H9 (cell line): ENCODE data around the gene CETN3. TPM values are rescaled to one million over a fixed set of nuclear protein-coding genes. Genes with fewer than 3 reads are reported as not detected.

ENCODE experiments used
- DNase-seq: peaks from one replicate; pipeline ENCODE4 v3.0.0-alpha.2; 2017
- H2AFZ ChIP-seq: one replicate; pipeline ENCODE4 v1.6.1; 2013; ENCODE audit warnings: mild to moderate bottlenecking, low read length, control low read depth, moderate library complexity
- H2AK5ac ChIP-seq: 2 replicates; pipeline ENCODE4 v1.6.1; 2013; ENCODE audit warnings: low read length, control low read depth, mixed read lengths; ENCODE audit not compliant: insufficient read length
- H2BK120ac ChIP-seq: one replicate; pipeline ENCODE4 v1.6.1; 2013; ENCODE audit warnings: low read depth, mild to moderate bottlenecking, low read length, control low read depth, inconsistent platforms; ENCODE audit not compliant: poor library complexity, severe bottlenecking
- H2BK12ac ChIP-seq: 2 replicates; pipeline ENCODE4 v1.6.1; 2013; ENCODE audit warnings: low read length, control low read depth, mixed read lengths, low read depth; ENCODE audit not compliant: insufficient read length
- H2BK15ac ChIP-seq: 2 replicates; pipeline ENCODE4 v1.6.1; 2013; ENCODE audit warnings: low read depth, low read length, control low read depth
- H2BK20ac ChIP-seq: one replicate; pipeline ENCODE4 v1.6.1; 2013; ENCODE audit warnings: low read depth, mild to moderate bottlenecking, low read length, control low read depth, inconsistent platforms; ENCODE audit not compliant: poor library complexity, severe bottlenecking
- H2BK5ac ChIP-seq: 2 replicates; pipeline ENCODE4 v1.6.1; 2013; ENCODE audit warnings: low read length, control low read depth, mixed read lengths; ENCODE audit not compliant: insufficient read length
- H3K14ac ChIP-seq: 2 replicates; pipeline ENCODE4 v1.6.1; 2013; ENCODE audit warnings: low read length, control low read depth; ENCODE audit not compliant: insufficient read depth
- H3K18ac ChIP-seq: 2 replicates; pipeline ENCODE4 v1.6.1; 2013; ENCODE audit warnings: low read depth, mild to moderate bottlenecking, mixed read lengths, low read length, control low read depth; ENCODE audit not compliant: insufficient read length
- H3K23ac ChIP-seq: 2 replicates; pipeline ENCODE4 v1.6.1; 2013; ENCODE audit warnings: low read length, control low read depth, mixed read lengths, low read depth; ENCODE audit not compliant: insufficient read length
- H3K23me2 ChIP-seq: 2 replicates; pipeline ENCODE4 v1.6.1; 2013; ENCODE audit warnings: low read depth, mild to moderate bottlenecking, mixed read lengths, low read length, control low read depth; ENCODE audit not compliant: insufficient read length, poor library complexity, severe bottlenecking
- H3K27ac ChIP-seq: 2 replicates; pipeline ENCODE4 v1.5.1; 2013; ENCODE audit warnings: low read length, control low read depth, mixed read lengths, low read depth; ENCODE audit not compliant: insufficient read length
- H3K27me3 ChIP-seq: 2 replicates; pipeline ENCODE4 v1.6.1; 2013; ENCODE audit warnings: low read length, control low read depth, inconsistent platforms; ENCODE audit not compliant: insufficient read depth
- H3K4ac ChIP-seq: 2 replicates; pipeline ENCODE4 v1.6.1; 2013; ENCODE audit warnings: low read depth, mild to moderate bottlenecking, control low read depth, inconsistent platforms, low read length, moderate library complexity
- H3K4me1 ChIP-seq: 2 replicates; pipeline ENCODE4 v1.6.1; 2013; ENCODE audit warnings: low read length, control low read depth, inconsistent platforms; ENCODE audit not compliant: insufficient read depth
- H3K4me2 ChIP-seq: 2 replicates; pipeline ENCODE4 v1.6.1; 2013; ENCODE audit warnings: low read length, control low read depth, mixed read lengths; ENCODE audit not compliant: insufficient read length, insufficient read depth
- H3K56ac ChIP-seq: 2 replicates; pipeline ENCODE4 v1.6.1; 2013; ENCODE audit warnings: low read depth, mild to moderate bottlenecking, mixed read lengths, low read length, control low read depth; ENCODE audit not compliant: insufficient read length
- H3K79me1 ChIP-seq: 2 replicates; pipeline ENCODE4 v1.6.1; 2013; ENCODE audit warnings: low read depth, mild to moderate bottlenecking, moderate library complexity, low read length, control low read depth, inconsistent platforms; ENCODE audit not compliant: insufficient read depth, poor library complexity, severe bottlenecking
- H3K79me2 ChIP-seq: 2 replicates; pipeline ENCODE4 v1.6.1; 2013; ENCODE audit warnings: low read length, control low read depth, inconsistent platforms; ENCODE audit not compliant: insufficient read depth
- H3K9ac ChIP-seq: 2 replicates; pipeline ENCODE4 v1.6.1; 2013; ENCODE audit warnings: low read length, control low read depth, mixed read lengths; ENCODE audit not compliant: insufficient read length; ENCODE audit errors: extremely low read depth
- H3K9me3 ChIP-seq: one replicate; pipeline ENCODE4 v1.6.1; 2013; ENCODE audit warnings: low read depth, low read length, inconsistent platforms; ENCODE audit not compliant: control insufficient read depth
- H3T11ph ChIP-seq: one replicate; pipeline ENCODE4 v1.6.1; 2013; ENCODE audit warnings: mild to moderate bottlenecking, low read length, control low read depth, inconsistent platforms
- H4K20me1 ChIP-seq: one replicate; pipeline ENCODE4 v1.6.1; 2013; ENCODE audit not compliant: control insufficient read depth, insufficient read length, insufficient read depth
- H4K5ac ChIP-seq: 2 replicates; pipeline ENCODE4 v1.6.1; 2013; ENCODE audit warnings: low read depth, mild to moderate bottlenecking, mixed read lengths, low read length, control low read depth; ENCODE audit not compliant: insufficient read length
- H4K8ac ChIP-seq: replicated peaks from 2 replicates; pipeline ENCODE4 v1.6.1; 2013; ENCODE audit warnings: low read length, control low read depth, mixed read lengths, low read depth; ENCODE audit not compliant: insufficient read length
- H4K91ac ChIP-seq: 2 replicates; pipeline ENCODE4 v1.6.1; 2013; ENCODE audit warnings: low read depth, mild to moderate bottlenecking, moderate library complexity, mixed read lengths, low read length, control low read depth; ENCODE audit not compliant: insufficient read length
- H3K27ac Mint-ChIP-seq, 3 experiments: 2 replicates in 2 of 3; 3 replicates in 1 of 3; pipeline ENCODE4 v1.8.0; 2020 to 2021; ENCODE audit warnings: mixed read lengths in 3 of 3, mild to moderate bottlenecking in 1 of 3, moderate library complexity in 1 of 3
- H3K27me3 Mint-ChIP-seq: 2 replicates; pipeline ENCODE4 v1.8.0; 2021; ENCODE audit warnings: low read depth, mild to moderate bottlenecking, moderate library complexity, mixed read lengths
- H3K36me3 Mint-ChIP-seq, 3 experiments: 2 replicates in 2 of 3; 3 replicates in 1 of 3; pipeline ENCODE4 v1.8.0; 2020 to 2021; ENCODE audit warnings: low read depth in 3 of 3, mixed read lengths in 3 of 3; ENCODE audit not compliant: insufficient read depth in 1 of 3
- H3K4me1 Mint-ChIP-seq, 2 experiments: 2 replicates each; pipeline ENCODE4 v1.8.0; 2020; ENCODE audit warnings: mixed read lengths in 2 of 2
- H3K4me3 Mint-ChIP-seq, 2 experiments: 2 replicates in 1 of 2; 3 replicates in 1 of 2; pipeline ENCODE4 v1.8.0; 2020 to 2021; ENCODE audit warnings: mild to moderate bottlenecking in 2 of 2, mixed read lengths in 2 of 2, moderate library complexity in 1 of 2
- H3K9me3 Mint-ChIP-seq, 2 experiments: 2 replicates in 1 of 2; 3 replicates in 1 of 2; pipeline ENCODE4 v1.8.0; 2020; ENCODE audit warnings: mild to moderate bottlenecking in 2 of 2, mixed read lengths in 2 of 2, moderate library complexity in 1 of 2
- WGBS: extraction: QIAGEN DNeasy Blood & Tissue Kit; methylation state at CpG from one replicate; pipeline ENCODE4 v1.1.7; 2013; ENCODE audit warnings: missing lambda C conversion rate, low lambda C conversion rate, mixed read lengths; ENCODE audit not compliant: insufficient read length; ENCODE audit errors: extremely low coverage; 5-methylcytosine and 5-hydroxymethylcytosine counted together
- total RNA-seq: library from RNA; stranded (reverse); gene quantifications from 2 replicates; pipeline ENCODE4 v1.2.1, GENCODE V29; 2021
- TF ChIP-seq, protein P1 (sequence below): fragments of 200-600 bp; sonication (generic); conservative IDR thresholded peaks from 3 replicates; pipeline ENCODE4 v1.8.0; 2021; ENCODE audit warnings: antibody characterized with exemption, mild to moderate bottlenecking

Gene CETN3
- total RNA-seq, 1 experiment from 2014 or later = 36.3 TPM

DNA sequence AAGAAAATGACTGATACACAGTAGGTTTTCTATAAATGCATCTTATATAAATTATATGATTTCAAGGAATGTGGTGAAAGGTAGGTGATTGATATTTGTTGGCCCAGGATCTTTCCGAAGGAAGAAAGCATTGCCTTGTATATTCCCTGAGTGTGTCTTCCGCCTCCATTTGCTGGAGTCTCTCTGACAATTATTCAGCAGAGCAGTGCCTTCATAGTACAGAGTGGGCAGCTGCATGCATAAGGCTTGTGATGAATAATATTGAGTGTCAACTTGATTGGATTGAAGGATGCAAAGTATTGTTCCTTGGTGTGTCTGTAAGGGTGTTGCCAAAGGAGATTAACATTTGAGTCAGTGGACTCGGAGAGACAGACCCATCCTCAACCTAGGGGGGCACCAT is 58.5 kb downstream of the CETN3 start:
- H3K27ac Mint-ChIP-seq = no peak overlapping the region
- Histone ChIP-seq H3K9me3 (no peaks in the 10 kb centered on the region), H2BK5ac (no peak overlapping the region), H3T11ph (no peak overlapping the region), H3K79me1 (no peaks in the 10 kb centered on the region), H3K14ac (no peak overlapping the region), H3K23me2 (no peaks in the 10 kb centered on the region), H2BK15ac (no peak overlapping the region), H3K27me3 (no peaks in the 10 kb centered on the region), H2AK5ac (no peak overlapping the region), H4K91ac (no peak overlapping the region), H4K20me1 (no peaks in the 10 kb centered on the region), H3K56ac (no peak overlapping the region), H3K4ac (no peak overlapping the region), H3K18ac (no peak overlapping the region), H2AFZ (no peak overlapping the region), H3K4me2 (no peak overlapping the region), H2BK12ac (no peak overlapping the region), H4K8ac (no peak overlapping the region), H2BK20ac (no peak overlapping the region), H3K9ac (no peak overlapping the region), H4K5ac (no peak overlapping the region), H3K4me1 (no peaks in the 10 kb centered on the region), H2BK120ac (no peak overlapping the region), H3K79me2 (no peaks in the 10 kb centered on the region), H3K23ac (no peak overlapping the region), H3K27ac (no peak overlapping the region)
- WGBS = no CpG with 5 or more reads among the region's 3 CpGs
- H3K4me3 Mint-ChIP-seq = no peak overlapping the region
- no peaks in the 10 kb centered on the region for H3K9me3 Mint-ChIP-seq
- no peak for DNase-seq
- H3K36me3 Mint-ChIP-seq = 0 out of 7 replicates have a peak, but pooled peaks cover 0 to 4% (median 0%) of the 10 kb centered on the region in 3 experiments
- H3K27me3 Mint-ChIP-seq = no peaks in the 10 kb centered on the region
- TF ChIP-seq, protein P1, sequence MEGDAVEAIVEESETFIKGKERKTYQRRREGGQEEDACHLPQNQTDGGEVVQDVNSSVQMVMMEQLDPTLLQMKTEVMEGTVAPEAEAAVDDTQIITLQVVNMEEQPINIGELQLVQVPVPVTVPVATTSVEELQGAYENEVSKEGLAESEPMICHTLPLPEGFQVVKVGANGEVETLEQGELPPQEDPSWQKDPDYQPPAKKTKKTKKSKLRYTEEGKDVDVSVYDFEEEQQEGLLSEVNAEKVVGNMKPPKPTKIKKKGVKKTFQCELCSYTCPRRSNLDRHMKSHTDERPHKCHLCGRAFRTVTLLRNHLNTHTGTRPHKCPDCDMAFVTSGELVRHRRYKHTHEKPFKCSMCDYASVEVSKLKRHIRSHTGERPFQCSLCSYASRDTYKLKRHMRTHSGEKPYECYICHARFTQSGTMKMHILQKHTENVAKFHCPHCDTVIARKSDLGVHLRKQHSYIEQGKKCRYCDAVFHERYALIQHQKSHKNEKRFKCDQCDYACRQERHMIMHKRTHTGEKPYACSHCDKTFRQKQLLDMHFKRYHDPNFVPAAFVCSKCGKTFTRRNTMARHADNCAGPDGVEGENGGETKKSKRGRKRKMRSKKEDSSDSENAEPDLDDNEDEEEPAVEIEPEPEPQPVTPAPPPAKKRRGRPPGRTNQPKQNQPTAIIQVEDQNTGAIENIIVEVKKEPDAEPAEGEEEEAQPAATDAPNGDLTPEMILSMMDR = no peak
- no peaks in the 10 kb centered on the region; a peak in 1 of 4 replicates for H3K4me1 Mint-ChIP-seq
